Stimulated activated CD4-positive, alpha-beta T cell treated with anti-CD3 and anti-CD28 coated beads, Interleukin-15, amount 100 ng/mL, for 24 hours (primary cell): ENCODE data around the gene HNRNPD.
A peak's percentile ranks its signal among the peaks of the same experiment; 100 is the strongest.
"Not testable (repeated sequence)": the region's sequence is repeated elsewhere in the genome, so short reads cannot be mapped to it uniquely, and the experiment has no call there.

Experiments
- DNase-seq: peaks from one replicate; pipeline ENCODE4 v3.0.0-alpha.2; 2020

HNRNPD gene

DNA sequence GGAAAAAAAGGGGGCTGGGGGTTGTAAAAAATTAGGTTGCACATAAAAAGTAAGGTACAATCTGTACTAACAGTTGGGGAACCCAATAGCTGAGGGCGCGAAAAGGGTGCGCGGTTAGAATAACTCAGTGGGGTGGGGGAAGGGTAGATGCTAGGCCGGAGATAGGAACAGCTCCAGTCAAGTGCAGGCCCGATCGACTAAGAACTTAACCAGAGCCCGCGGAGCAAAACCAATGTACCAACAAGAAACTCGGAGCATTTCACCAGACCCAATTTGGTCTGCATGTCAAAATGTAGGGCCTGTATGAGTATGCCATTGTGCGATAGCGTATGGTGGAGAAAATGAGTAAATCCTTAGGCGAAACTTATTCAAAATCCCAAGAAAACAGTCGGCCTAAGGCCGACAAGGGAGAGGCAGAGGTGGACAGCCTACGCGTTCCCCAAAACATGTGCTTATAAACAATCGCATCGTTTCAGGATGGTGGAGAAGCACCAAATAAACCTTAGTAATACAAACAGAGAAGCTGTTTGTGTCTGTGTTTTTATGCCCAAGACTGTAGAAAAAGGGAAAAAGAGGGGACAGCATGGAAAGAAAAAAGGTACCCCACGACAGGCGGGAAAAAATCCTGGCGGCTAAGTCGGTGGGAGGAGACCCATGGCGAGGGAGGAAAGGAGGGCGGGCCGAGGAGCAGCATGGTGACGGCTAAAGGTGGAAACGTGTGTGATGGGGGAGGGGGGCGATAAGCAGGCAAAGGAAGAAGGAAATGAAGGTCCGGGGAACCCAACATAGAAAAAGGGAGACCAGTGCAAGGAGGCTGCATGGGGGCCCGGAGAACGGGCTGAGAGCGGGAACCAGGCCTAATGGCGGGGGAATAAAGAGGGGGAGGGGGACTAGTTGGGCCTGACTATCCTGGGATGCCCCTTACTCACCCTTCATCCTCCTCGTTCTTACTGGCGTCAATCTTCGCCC, 990 bp downstream of the HNRNPD start:
- DNase-seq = peak; percentile 91

DNA sequence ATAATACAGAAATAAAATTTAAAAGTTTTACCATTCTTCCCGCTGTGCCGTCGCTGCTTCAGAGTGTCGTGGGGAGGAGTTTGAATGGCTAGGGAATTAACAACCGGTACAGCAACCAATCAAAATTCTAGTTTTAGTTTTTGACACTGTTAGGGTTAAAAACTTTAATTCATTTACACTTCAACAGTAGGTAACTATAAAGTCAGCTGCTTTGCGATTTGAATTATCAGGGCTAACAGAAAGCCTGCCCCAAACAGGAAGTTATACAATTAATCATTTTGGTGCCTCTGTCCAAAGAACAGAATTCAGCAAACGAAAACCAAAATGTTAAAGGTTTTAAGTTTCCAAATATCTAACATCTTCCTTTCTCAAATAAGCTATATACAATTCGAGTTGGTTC, 2.3 kb downstream of the HNRNPD start:
- no peak for DNase-seq

DNA sequence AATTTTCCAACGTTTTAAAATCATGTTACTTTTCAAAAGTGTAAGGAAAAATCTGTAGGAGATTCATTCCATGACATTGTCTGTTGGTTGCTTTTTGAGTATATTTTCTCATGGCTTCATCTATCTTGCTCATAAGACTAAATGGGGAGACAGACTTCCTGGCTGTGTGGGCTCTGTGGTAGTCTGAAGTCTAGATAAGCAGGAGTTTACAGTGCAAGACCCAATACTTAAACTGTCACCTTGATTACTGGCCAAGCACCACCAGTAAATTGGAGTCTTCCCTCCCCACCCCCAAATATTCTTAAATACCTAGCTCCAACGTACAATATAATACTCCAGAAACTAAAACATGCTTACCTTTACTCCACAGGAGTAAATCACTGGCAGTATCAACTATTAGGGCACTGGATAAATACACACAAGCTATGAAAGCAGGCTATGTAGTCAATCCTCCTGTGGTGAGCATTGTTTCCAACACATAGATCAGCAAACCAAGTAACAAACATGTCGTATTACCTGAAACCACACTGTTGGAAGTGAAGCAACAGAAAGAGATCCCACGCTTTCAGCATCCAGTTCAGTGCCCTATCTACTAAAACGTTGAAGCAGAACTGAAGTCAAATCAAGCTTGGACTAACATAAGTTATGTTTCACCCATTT, 6.2 kb downstream of the HNRNPD start:
- DNase-seq = no peak

DNA sequence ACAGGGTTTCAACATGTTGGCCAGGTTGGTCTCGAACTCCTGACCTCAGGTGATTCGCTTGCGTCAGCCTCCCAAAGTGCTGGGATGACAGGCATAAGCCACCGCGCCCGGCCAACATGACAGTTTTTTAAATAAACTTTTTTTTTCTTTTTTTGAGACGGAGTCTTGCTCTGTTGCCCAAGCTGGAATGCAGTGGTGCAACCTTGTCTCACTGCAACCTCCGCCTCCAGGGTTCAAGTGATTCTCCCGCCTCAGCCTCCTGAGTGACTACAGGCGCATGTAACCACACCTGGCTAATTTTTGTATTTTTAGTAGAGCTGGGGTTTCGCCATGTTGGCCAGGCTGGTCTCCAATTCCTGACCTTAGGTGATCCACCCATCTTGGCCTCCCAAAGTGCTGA, 7.4 kb downstream of the HNRNPD start:
- not testable (repeated sequence) for DNase-seq

DNA sequence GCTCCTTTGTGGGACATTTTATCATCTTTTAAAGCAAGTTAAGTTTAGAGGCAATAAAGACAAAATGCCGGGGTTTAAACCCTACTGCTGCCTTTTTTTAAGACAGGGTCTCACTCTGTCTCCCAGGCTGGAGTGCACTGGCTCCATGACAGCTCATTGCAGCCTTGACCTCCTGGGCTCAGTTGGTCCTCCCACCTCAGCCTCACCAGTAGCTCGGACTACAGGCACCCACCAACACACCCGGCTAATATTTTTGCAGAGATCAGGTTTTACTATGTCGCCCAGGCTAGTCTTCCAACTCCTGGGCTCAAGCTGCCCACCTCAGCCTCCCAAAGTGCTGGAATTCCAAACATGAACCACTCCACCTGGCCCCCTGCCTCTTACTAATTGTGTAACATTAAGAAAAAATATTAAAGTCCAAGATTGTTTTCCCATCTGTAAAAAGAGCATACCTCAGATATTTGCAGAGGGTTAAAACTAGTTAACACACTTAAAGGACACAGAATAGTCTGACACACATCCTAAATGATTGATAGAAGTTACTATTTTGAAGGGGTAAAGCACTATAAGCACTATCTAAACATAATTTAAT, 9.8 kb downstream of the HNRNPD start:
- no peak for DNase-seq

DNA sequence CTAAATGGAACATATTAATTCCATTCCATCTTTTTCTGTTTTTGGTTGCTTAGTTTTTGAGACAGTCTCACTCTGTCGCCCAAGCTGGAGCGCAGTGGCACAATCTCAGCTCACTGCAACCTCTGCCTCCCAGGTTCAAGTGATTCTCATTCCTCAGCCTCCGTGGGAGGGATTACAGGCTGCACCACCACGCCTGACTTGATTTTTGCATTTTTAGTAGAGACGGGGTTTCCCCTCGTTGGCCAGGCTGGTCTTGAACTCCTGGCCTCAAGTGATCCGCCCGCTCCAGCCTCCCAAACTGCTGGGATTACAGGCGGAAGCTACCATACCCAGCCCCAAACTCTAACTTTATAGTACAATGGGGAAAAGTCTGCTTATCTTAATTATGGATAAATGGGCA, 11.2 kb downstream of the HNRNPD start:
- DNase-seq = peak; percentile 29

DNA sequence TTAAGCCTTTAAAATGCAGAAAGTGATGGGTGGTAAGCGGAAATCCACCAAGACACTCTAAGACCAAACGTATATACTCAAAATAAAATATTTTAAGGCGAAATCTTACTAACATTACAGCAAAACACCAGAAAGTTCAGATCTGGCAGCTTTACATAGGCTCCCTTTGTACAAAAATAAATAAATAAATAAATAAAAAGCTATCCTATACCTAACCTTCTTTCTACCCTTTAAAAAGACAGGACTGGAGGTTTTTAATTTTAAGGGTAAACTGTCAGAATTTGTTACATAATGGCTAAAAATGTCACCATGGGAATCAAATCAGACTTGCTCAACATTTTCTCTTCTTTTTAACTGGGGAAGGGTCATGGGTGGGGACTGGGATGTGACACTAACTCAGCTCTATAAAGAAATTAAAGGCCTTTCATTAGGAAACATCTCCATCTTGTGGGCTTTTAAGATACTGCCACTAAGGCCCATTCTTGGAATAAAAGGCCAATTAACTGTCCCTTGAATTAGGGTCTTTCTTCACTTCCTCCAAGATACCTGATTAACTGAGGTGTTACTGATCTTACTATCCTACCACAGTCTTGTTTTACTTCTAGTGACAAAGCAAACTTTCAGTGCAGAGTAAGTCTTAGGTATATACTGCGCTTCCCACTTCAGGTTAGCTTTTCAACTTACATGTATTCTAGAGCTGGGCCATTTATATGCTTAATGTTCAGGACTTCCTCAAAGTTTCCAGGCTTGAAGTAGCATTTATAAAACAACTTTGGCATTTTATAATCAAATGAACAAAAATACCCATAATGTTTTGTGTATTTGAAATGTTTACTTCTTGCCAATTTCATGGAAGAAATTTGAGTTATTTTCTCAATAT, 13.3 kb downstream of the HNRNPD start:
- DNase-seq = no peak

DNA sequence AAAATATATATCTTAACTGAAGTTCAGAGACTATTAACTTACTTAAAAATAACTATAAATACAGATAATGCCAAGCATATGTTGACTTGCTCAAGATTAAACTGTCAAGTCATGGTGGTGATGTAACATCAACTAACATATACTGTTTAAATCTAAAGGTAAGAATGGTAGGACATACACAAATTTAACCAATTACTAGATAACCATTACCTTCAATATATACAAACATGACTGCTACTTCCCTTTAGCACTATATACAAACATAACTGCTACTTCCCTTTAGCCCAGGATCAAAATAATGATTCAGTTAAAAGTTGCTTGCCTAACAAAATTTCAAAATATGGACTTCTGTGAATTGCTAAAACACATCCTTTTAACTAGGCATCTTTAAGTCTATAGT, 14.9 kb downstream of the HNRNPD start:
- DNase-seq = no peak

DNA sequence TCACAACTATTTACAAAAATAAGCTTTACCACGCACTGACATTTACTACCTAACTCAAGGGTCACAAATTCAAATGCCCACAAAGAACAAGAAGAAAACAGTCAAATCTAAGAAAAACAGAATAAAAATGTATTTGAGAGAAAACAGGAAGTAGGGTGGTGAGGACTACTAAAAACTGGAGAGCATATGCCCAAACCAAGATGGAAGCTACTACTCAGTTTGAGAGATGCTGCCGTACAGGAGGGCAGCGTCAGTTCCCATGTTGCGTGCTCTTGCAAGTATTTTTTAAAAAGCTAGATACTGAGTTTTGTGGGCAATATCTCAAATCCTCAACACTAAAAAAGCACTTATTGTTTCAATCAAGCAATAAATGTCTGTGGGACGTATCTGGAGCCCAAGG, 16.2 kb downstream of the HNRNPD start:
- no peak for DNase-seq

DNA sequence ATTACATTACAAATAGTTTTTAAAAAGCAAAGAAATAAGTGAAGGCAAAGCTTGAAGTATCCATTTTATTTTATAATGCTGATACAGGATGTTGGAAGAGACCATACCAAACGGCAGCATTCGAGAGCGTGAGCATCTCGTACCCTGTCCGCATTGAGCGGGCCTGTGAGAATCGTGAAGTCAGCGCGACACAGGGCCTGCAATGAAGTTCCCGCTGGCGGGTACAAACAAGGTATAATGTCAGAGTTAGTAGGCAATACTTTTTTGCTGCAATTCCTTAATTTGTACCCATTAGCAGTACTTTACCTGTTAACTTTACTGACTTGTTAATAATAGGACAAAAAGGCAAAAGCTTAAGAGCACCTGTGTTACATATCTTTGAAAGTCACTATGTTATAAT, 19.0 kb downstream of the HNRNPD start:
- DNase-seq = no peak

DNA sequence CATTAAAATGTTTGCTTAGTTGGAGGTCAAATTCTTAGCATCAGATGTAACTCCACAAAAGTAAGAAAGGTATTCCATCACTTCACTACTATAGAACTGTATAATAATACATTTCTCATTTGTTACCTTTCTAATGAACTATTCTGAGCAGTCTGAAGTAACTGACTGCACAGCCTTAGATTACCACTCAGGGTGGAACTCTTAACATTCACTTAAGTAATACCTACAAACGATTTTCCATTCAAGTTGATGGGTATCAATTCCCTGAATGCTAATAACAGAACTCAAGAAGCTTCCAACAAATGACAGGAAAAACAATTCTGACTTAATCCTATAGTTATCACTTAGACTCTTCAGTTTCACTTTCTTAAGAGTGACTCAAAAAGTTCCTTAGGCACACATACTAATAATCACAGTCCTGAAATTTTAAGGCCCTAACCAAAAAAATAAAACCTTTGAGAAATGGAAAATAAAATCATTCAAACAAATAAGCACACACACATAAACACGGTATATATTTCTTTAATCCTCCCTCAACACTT, 20.9 kb downstream of the HNRNPD start:
- DNase-seq = no peak

DNA sequence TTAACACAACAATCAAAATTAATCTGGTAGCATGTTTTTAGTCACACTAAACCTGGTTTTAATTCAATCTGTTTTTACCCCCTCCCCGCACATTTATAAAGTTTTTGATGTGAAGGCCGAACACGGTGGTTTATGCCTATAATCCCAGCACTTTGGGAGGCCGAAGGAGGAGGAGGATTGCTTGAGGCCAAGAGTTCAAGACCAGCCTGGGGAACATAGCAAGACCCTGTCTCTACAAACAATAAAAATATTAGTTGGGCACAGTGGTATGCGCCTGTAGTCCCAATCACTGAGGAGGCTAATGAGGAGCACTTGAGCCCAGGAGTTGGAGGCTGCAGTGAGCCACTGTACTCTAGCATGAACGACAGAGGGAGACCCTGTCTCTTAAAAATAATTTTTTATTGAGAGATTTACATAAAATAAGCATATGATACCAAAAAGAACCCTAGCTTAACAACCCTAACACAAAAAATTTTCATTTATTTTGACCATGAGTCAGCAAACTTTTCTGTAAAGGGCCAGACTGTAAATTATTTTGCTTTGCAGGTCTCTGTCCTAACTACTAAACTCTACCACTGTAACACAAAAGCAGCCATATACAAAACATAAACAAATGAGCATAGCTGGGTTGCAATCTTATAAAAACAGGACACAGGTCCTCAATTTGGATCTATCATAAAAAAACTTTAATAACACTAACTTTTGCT, 21.5 kb downstream of the HNRNPD start:
- DNase-seq = no peak

DNA sequence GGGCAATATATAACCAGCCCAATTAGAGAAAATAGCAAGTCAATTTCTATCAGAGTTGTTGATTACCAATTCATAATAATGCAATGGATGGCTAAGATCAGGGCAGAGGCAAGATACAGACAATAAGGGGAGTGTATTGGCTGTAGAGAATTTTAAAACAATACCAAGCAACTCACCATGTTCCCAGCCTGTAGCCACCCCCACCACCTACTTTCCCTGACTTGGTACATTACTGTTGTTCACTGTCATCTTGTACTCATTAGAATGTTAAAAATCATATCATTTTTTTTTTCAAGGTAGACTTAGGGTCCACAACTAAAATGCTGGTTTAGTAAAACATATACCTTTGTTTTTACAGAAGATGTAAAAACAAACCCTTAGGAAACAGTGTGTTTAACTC, 27.7 kb downstream of the HNRNPD start:
- no peak for DNase-seq

DNA sequence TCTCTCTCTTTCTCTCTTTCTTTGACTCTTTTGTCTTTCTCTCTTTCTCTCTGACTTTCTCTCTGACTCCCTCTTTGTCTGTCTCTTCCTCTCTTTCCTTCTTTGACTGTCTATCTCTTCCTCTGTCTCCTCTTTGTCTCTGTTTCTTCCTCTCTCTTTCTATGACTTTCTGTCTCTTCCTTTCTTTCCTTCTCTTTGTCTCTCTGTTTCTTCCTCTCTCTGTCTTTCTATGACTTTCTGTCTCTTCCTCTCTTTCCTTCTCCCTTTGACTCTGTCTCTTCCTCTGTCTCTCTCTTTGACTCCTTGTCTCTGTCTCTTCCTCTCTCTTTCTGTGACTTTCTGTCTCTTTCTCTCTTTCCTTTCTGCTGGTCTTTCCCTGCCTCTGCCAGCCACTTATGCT, 38.7 kb downstream of the HNRNPD start:
- no peak for DNase-seq

DNA sequence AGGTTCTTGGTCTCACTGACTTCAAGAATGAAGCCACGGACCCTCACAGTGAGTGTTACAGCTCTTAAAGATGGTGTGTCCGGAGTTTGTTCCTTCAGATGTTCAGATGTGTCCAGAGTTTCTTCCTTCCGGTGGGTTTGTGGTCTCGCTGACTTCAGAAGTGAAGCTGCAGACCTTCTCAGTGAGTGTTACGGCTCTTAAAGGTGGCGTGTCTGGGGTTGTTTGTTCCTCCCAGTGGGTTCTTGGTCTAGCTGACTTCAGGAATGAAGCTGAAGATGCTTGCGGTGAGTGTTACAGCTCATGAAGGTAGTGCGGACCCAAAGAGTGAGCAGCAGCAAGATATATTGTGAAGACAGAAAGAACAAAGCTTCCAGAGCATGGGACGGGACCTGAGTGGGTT, 40.1 kb downstream of the HNRNPD start:
- not testable (repeated sequence) for DNase-seq

DNA sequence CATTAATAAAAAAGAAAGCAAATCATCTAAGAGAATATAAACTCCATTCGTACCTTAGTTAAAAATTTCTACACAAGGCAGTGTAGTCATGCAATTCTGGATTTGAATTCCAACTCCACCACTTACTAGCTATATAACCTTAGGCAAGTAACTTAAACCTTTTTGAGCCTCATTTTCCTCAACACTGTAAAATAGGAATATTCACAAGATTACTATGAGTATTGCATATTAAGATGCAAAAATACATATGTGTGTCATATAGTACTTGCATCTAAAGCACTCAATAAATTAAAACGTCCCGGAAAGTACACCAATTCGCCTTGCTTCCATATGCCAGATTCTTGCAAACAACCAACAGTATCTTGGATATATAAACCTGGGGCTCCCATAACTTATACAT, 42.0 kb downstream of the HNRNPD start:
- DNase-seq = no peak

DNA sequence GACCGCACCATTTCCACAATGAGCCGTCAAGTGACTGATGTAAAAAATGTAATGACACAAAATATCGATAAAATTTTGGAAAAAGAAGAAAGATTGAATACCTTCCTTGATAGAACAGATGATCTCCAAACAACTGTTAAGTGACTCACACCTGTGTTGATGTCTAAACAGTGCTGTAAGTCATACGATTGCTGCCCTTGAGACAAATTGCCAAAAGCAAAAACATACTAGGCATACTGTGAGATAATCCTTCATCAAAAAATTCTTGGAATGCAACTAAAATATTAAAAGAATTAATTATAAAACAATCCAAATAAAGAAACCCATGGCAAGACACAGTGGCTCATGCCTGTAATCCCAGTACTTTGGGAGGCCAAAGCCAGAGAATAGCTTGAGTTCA, 53.4 kb downstream of the HNRNPD start:
- DNase-seq = no peak

DNA sequence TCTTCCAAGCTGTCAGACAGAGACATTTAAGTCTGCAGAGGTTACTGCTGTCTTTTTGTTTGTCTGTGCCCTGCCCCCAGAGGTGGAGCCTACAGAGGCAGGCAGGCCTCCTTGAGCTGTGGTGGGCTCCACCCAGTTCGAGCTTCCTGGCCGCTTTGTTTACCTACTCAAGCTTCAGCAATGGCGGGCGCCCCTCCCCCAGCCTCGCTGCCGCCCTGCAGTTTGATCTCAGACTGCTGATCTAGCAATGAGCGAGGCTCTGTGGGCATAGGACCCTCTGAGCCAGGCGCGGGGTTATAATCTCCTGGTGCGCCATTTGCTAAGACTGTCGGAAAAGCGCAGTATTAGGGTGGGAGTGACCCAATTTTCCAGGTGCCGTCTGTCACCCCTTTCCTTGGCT, 70.7 kb downstream of the HNRNPD start:
- DNase-seq = not testable (repeated sequence)
